HepG2 (cell line): ENCODE measurements around the gene PRR14. TPM values are rescaled to one million over a fixed set of nuclear protein-coding genes. Genes with fewer than 3 reads are reported as not detected.

Experiments
- AHR ChIP-seq: IDR thresholded peaks from 2 replicates; pipeline ENCODE4 v1.6.1; 2018; ENCODE audit warnings: missing genetic modification reagents, missing compliant biosample characterization
- AKAP8 ChIP-seq: sonication (generic); formaldehyde crosslinking; IDR thresholded peaks from 2 replicates; pipeline ENCODE4 v1.5.1; 2020; ENCODE audit warnings: mild to moderate bottlenecking, missing genetic modification reagents
- ARID4A ChIP-seq: sonication (generic); formaldehyde crosslinking; IDR thresholded peaks from 2 replicates; pipeline ENCODE4 v1.5.0; 2020; ENCODE audit warnings: mild to moderate bottlenecking, missing genetic modification reagents, borderline replicate concordance
- CHD2 ChIP-seq: IDR thresholded peaks from 2 replicates; pipeline ENCODE4 v1.6.1; 2011; ENCODE audit warnings: low read depth, low read length, improper control_type of control experiment
- EP300 ChIP-seq, 3 experiments: sonication (generic) in 1 of 3; formaldehyde crosslinking in 1 of 3; IDR thresholded peaks; 2 replicates each; pipeline versions ENCODE4 v1.5.1 to v1.6.1; 2011 to 2020; ENCODE audit warnings: low read depth in 2 of 3, low read length in 2 of 3, borderline replicate concordance in 1 of 3, improper control_type of control experiment in 1 of 3, mild to moderate bottlenecking in 1 of 3, missing genetic modification reagents in 1 of 3, moderate library complexity in 1 of 3
- FOSL2 ChIP-seq: sonication (generic); formaldehyde crosslinking; IDR thresholded peaks from 2 replicates; pipeline ENCODE4 v1.4.0; 2020; ENCODE audit warnings: missing genetic modification reagents
- FOXA1 ChIP-seq, 2 experiments: fragments of 450-650 bp in 1 of 2; sonication (generic) in 1 of 2; formaldehyde crosslinking in 1 of 2; IDR thresholded peaks; 2 replicates each; pipeline versions ENCODE4 v1.4.0 to v1.6.1; 2016 to 2020; ENCODE audit warnings: missing genetic modification reagents in 1 of 2
- FUBP1 ChIP-seq: sonication (generic); formaldehyde crosslinking; IDR thresholded peaks from 2 replicates; pipeline ENCODE4 v1.5.1; 2020; ENCODE audit warnings: missing genetic modification reagents, mild to moderate bottlenecking, borderline replicate concordance
- HNRNPH1 ChIP-seq: fragments of 200-400 bp; formaldehyde crosslinking; optimal IDR thresholded peaks from 2 replicates; pipeline ENCODE3; 2017; ENCODE audit warnings: mild to moderate bottlenecking, low read depth, low read length
- IRF9 ChIP-seq: sonication (generic); formaldehyde crosslinking; IDR thresholded peaks from 2 replicates; pipeline ENCODE4 v1.8.0; 2022; ENCODE audit warnings: missing genetic modification reagents, mild to moderate bottlenecking, borderline replicate concordance
- PHB2 ChIP-seq: fragments of 450-650 bp; IDR thresholded peaks from 2 replicates; pipeline ENCODE4 v1.6.1; 2018; ENCODE audit not compliant: partially characterized antibody
- PPARG ChIP-seq: conservative IDR thresholded peaks from 2 replicates; pipeline ENCODE4 v1.6.1; 2016; ENCODE audit warnings: missing biosample characterization, missing genetic modification reagents
- RBM39 ChIP-seq: fragments of 200-400 bp; formaldehyde crosslinking; IDR thresholded peaks from one replicate; pipeline ENCODE4 v1.6.1; 2018; ENCODE audit warnings: antibody characterized with exemption, mild to moderate bottlenecking, low read depth, low read length; ENCODE audit not compliant: poor library complexity, severe bottlenecking
- SKI ChIP-seq: fragments of 450-650 bp; IDR thresholded peaks from one replicate; pipeline ENCODE4 v1.6.1; 2018; ENCODE audit warnings: mild to moderate bottlenecking; ENCODE audit not compliant: partially characterized antibody
- SUZ12 ChIP-seq: fragments of 150-350 bp; IDR thresholded peaks from 2 replicates; pipeline ENCODE4 v1.6.1; 2014; ENCODE audit warnings: low read depth, low read length
- TMF1 ChIP-seq: sonication (generic); formaldehyde crosslinking; IDR thresholded peaks from 2 replicates; pipeline ENCODE4 v1.8.1; 2022; ENCODE audit warnings: low read depth, missing genetic modification reagents
- TOE1 ChIP-seq: sonication (generic); formaldehyde crosslinking; IDR thresholded peaks from 2 replicates; pipeline ENCODE4 v1.4.0; 2020; ENCODE audit warnings: mild to moderate bottlenecking, missing genetic modification reagents
- ZNF10 ChIP-seq: sonication (generic); formaldehyde crosslinking; IDR thresholded peaks from 2 replicates; pipeline ENCODE4 v1.4.0; 2020; ENCODE audit warnings: mild to moderate bottlenecking, low read depth, missing genetic modification reagents, borderline replicate concordance
- ZNF562 ChIP-seq: sonication (generic); formaldehyde crosslinking; IDR thresholded peaks from 2 replicates; pipeline ENCODE4 v1.8.0; 2022; ENCODE audit warnings: missing genetic modification reagents, borderline replicate concordance
- ZNF644 ChIP-seq: IDR thresholded peaks from 2 replicates; pipeline ENCODE4 v1.6.1; 2016; ENCODE audit warnings: low read depth
- ZNF709 ChIP-seq: sonication (generic); formaldehyde crosslinking; IDR thresholded peaks from 2 replicates; pipeline ENCODE4 v1.5.0; 2020; ENCODE audit warnings: mild to moderate bottlenecking, missing genetic modification reagents
- ZNF788 ChIP-seq: sonication (generic); formaldehyde crosslinking; IDR thresholded peaks from 2 replicates; pipeline ENCODE4 v1.5.0; 2020; ENCODE audit warnings: mild to moderate bottlenecking, missing genetic modification reagents, borderline replicate concordance
- polyA plus RNA-seq, 8 experiments: library from polyadenylated mRNA; depleted of rRNA in 3 of 8; stranded (reverse) in 7 of 8; unstranded in 1 of 8; fragments of >200 nt; fragmentation: Illumina TruSeq in 4 of 8; extraction: Trizol in 4 of 8; gene quantifications; 2 replicates each; pipeline versions ENCODE4 v1.2.1 to v1.2.3, GENCODE V29; 2011 to 2016; ENCODE audit warnings: low read depth in 4 of 8, missing spikeins in 1 of 8, mixed read lengths in 1 of 8; ENCODE audit not compliant: insufficient read depth in 1 of 8
- total RNA-seq, 5 experiments: library from RNA; depleted of rRNA; stranded (reverse); fragments of >200 nt; fragmentation: Illumina TruSeq; extraction: Trizol; gene quantifications; 2 replicates each; pipeline ENCODE4 v1.2.3, GENCODE V29; 2016; ENCODE audit warnings: low read depth in 1 of 5

PRR14 gene
- total and polyA plus RNA-seq, 2 of the 13 experiments (the other 11 are each of a cell fraction or from before 2014, with no cell fraction given), result 8.4 to 11.0 TPM

GRCh38 chr16:30698816-30699614 lies 48.3 kb downstream of the PRR14 start, which contains the start of gene SRCAP (continued):
- TF ChIP-seq AKAP8 (CRISPR knock-in tag) (no peak), FOXA1 (IDR thresholded peaks at IDR 0.05) (no peak), FOXA1 (CRISPR knock-in tag; IDR thresholded peaks at IDR 0.05) (no peak; the same call in 1 of the 2 replicates), HNRNPH1 (no peak), ZNF10 (CRISPR knock-in tag) (no peak), ZNF788 (CRISPR knock-in tag) (peak; percentile 40), FOSL2 (CRISPR knock-in tag) (no peak; the same call in 1 of the 2 replicates), EP300 (IDR thresholded peaks at IDR 0.05; ENCODE audit: low read depth in 2 of 2, low read length in 2 of 2) (0 out of 4 replicates have a peak, but pooled peaks have one; percentile 10 to 41), EP300 (CRISPR knock-in tag; IDR thresholded peaks at IDR 0.05; ENCODE audit: borderline replicate concordance) (no peak; the same call in 1 of the 2 replicates), RBM39 (no peak), ZNF562 (CRISPR knock-in tag) (no peak), PPARG (CRISPR knock-in tag) (peak; percentile 84), AHR (CRISPR knock-in tag) (no peak; the same call in 1 of the 2 replicates), TOE1 (CRISPR knock-in tag) (no peak), FUBP1 (no peak), PHB2 (no peak), ZNF644 (no peak), ZNF709 (CRISPR knock-in tag) (peak; percentile 64; the same call in 1 of the 2 replicates), ARID4A (CRISPR knock-in tag) (peak; percentile 64; the same call in 1 of the 2 replicates), SKI (no peak), IRF9 (CRISPR knock-in tag) (no peak; the same call in 1 of the 2 replicates), CHD2 (peak; percentile 38; the same call in 1 of the 2 replicates), TMF1 (CRISPR knock-in tag) (no peak; the same call in 1 of the 2 replicates), SUZ12 (no peak)
